NCI-H1694 treated with DMSO at 0.1 percent for 48 hours (cell line): ENCODE results near the gene FLNC.
A peak's percentile ranks its signal among the peaks of the same experiment; 100 is the strongest.

ENCODE experiments used
- DNase-seq: peaks from one replicate; lab custom pipeline; 2025; lab: John Stamatoyannopoulos, UW

Gene FLNC, protein sequence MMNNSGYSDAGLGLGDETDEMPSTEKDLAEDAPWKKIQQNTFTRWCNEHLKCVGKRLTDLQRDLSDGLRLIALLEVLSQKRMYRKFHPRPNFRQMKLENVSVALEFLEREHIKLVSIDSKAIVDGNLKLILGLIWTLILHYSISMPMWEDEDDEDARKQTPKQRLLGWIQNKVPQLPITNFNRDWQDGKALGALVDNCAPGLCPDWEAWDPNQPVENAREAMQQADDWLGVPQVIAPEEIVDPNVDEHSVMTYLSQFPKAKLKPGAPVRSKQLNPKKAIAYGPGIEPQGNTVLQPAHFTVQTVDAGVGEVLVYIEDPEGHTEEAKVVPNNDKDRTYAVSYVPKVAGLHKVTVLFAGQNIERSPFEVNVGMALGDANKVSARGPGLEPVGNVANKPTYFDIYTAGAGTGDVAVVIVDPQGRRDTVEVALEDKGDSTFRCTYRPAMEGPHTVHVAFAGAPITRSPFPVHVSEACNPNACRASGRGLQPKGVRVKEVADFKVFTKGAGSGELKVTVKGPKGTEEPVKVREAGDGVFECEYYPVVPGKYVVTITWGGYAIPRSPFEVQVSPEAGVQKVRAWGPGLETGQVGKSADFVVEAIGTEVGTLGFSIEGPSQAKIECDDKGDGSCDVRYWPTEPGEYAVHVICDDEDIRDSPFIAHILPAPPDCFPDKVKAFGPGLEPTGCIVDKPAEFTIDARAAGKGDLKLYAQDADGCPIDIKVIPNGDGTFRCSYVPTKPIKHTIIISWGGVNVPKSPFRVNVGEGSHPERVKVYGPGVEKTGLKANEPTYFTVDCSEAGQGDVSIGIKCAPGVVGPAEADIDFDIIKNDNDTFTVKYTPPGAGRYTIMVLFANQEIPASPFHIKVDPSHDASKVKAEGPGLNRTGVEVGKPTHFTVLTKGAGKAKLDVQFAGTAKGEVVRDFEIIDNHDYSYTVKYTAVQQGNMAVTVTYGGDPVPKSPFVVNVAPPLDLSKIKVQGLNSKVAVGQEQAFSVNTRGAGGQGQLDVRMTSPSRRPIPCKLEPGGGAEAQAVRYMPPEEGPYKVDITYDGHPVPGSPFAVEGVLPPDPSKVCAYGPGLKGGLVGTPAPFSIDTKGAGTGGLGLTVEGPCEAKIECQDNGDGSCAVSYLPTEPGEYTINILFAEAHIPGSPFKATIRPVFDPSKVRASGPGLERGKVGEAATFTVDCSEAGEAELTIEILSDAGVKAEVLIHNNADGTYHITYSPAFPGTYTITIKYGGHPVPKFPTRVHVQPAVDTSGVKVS (N-terminal part only)

DNA sequence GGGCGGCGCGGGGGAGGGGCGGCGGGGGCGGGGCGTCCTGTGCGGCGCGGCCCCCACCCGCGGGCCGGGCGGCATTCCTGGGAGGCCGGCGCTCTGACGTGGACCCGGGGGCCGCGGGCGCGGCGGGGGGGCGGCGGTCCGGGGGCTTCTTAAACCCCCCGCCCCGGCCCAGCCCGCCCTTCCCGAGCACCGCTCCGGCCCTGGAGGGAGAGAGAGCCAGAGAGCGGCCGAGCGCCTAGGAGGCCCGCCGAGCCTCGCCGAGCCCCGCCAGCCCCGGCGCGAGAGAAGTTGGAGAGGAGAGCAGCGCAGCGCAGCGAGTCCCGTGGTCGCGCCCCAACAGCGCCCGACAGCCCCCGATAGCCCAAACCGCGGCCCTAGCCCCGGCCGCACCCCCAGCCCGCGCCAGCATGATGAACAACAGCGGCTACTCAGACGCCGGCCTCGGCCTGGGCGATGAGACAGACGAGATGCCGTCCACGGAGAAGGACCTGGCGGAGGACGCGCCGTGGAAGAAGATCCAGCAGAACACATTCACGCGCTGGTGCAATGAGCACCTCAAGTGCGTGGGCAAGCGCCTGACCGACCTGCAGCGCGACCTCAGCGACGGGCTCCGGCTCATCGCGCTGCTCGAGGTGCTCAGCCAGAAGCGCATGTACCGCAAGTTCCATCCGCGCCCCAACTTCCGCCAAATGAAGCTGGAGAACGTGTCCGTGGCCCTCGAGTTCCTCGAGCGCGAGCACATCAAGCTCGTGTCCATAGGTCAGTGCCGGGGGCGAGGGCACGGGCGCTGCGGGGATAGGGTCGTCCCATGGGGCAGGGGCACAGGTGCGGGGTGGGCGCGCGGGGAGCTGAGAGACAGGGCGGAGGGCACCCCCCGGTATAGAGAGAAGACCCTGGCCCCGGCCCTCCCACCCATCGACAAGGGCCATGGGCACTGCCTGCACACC is at the start of gene FLNC:
FLNC (plus strand) TSS at position 176 of the 947 bp plus-strand sequence; CDS start at position 408, 232 bp downstream.
- no peak for DNase-seq

- no peak for DNase-seq
These were observed 49.1 kb upstream of the FLNC start for GRCh38 chr7:128781126-128781525.

DNA sequence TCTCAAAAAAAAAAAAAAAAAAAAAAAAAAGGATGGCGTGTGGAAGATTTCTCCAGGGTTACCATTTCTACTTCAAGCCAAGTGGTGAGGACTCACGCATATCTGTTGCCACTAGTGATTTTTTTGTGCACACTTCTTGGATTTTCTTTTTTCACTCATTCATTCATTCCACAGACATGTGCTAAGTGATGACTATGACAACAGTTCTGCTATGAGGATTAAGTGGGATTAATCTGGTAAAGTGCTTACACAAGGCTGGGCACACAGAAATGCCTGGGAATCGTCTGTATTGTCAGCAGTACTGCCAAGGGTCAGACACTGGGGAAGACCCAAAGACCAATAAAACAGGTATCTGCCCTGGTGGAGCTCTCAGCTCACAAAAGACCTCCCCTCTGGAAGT is 48.4 kb upstream of the FLNC start:
- no peak for DNase-seq

DNA sequence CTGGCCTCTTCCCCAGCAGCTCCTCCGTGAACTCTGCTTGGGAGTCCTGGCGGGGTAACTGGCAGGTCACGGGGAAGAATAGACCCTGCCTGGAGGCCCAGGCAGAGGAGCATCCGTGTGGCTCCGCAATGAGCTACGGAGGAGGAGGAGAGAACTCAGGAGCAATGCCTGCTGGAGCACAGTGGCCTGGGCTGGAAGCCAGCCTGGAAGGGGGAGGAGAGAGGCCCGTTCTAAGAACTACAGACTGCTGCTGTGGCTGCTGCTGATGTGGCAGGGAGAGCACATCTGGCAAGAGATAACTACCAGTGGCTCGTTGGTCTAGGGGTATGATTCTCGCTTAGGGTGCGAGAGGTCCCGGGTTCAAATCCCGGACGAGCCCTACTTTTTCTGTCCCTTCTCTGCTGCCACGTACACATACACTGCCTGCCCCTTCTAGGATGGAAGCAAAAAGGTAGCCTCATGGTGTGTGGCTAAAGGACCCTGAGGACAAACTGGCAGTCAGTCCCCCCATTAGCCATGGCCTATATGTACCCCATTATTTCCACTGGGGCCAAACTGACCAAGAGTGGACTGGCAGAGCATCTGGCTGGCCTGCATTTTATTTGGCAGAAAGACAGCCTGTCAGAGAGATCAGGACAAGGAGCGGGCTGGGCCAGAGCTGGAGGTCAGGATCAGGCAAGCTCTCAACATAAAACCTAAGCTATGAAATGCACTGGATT is 46.9 kb upstream of the FLNC start:
- no peak for DNase-seq

DNA sequence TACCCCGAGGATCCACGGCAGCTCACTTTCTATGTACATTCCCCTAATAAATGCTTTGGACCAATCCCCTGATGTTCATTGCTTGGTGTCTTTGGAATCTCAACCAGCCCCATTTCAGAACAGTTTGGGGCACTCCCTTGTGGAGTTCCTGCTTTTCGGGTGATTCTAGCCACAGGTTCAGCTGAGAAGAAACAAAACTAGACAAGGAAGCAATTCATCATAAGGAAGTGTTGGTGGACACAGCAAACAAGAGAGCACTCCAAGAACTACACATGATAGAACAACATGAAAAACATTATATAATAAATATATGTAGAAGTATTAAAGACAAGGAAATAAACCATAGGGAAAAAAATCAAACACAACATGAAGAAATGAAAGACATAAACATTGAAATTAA is 44.5 kb upstream of the FLNC start:
- DNase-seq = no peak

DNA sequence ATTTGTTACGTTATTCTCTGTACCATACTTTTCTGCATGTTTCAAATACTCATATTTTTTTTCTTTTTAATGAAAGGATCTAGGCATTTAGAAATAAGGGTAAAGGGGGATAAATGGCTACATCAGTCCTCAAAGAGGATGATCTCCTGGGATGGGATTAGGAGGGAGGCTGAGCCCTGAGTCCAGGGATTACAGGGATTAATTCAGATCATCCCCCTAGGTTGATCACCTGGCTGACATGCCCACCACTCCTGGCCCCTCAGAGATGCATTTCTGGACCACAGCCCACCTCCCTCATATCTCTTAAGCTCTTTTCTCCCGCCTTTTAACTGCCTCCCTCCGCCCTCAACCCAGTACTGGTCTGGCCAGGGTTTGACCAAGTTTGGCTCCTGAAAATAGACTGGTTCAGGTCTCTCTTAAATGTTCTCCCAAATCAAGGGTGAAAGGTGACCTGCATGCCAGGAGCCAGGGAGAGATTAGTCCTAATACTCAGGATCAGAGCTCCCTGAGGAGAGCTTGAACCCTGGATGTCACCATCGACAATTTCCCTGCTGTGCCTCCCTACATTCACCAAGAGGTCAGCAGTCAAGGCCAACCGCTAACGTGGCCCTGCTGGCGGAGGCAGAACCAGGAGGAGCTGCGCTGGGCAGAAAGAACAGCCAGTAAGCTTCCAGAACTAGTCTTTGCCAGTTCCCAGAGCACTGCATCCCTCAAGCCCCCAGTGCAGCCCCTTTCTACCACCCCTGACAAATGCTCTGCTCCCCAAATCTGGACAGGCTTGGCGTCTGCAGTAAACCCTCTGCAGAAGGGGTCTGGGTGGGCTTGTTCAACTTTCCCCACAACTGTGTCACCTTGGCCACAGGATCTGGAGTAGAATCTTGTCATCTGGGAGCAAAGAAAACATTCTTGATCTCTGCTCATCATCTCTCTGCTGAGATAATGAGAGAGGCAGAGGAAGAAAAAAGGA is 41.5 kb upstream of the FLNC start:
- no peak for DNase-seq

DNA sequence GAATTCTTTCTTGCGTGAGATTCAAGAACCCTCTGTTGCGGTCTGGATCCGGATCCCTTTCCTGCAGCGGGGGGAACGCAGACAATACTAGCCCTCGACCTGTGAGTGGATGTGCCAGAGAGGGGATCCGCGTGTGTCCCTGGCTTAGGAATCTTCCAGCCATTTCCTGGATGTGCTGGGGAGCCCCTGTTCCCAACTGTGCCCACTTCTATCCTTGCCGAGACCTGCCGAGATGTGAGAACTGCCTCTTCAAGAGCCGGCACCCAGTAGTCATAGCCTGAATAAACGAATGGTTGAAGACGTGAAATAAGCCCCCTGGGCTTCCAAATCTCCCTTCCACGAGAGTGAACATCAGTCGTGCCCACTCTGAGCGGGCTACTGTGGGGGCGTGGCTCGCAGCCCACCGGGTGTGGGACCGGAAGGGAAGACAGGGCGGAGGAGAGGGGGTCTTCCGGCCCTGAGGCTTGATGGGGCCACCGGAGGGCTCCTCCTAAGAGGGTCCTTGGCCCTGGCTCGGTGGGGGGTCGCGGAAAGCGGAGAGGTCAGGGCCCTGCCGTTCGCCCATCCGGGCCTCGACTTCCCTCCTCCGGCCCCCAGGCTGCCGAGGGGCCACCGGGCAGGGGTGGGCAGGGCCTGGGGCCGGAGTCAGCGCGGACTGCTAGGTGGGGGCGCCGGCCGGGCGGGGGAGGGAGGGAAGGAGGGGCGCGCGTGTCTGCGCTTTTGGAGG is 39.7 kb upstream of the FLNC start:
- no peak for DNase-seq

- DNase-seq = peak; percentile 13
These were observed 38.9 kb upstream of the FLNC start, which contains the start of gene CCDC136 for GRCh38 chr7:128791121-128791971. CCDC136 (plus strand) TSS chr7:128791968; CDS start chr7:128792412, 444 bp downstream.

DNA sequence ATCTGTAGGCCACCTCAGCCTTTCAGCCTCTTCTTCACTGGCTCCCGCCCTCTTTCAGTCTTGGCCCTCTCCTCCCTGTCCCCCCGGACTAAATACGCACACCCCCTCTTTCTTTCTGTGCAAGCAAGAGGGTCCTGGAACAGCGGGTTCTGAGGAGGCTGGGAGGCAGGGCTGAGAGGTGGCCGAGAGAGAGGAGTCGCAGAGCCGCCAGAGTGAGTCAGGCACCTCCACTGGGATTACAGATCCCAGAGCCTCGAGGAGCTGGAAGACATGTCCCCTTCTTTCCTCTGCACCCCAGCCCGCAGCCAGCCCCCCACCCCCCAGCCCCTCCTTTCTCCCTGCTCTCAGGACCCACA is 38.3 kb upstream of the FLNC start:
- DNase-seq = no peak

DNA sequence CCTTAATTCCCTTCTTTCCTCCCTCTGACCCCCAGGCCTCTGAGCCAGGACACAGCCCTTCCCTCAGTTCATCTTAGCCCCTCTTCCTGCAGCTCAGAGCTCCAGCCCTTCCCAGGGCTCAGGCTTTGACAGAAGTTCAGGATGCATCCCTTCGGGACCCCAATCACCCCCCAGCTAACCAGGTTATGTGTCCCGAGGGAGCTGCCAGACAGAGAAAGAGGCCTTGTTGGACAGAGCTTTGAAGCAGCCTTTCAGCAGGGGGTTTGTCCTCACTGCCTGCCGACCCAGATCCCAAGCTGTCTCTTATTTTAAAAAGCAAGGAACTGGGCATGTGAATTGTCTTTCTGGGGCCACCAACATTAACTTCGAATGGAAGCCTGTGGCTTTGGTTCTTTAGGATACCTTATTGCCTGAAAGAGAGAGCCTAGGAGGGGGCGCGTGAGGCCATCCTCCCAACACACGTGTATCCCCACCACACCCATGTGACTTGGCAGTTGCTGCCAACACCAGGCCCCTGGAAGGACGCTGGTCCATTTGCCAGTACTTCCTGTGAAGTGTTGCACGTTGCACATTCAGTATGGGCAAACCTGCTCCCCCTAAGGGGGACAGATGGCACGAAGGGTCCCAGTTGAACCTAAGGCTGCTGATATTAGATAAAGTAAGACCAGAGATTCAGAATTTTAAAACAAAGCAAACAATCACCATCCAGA is 37.6 kb upstream of the FLNC start:
- DNase-seq = peak; percentile 15

DNA sequence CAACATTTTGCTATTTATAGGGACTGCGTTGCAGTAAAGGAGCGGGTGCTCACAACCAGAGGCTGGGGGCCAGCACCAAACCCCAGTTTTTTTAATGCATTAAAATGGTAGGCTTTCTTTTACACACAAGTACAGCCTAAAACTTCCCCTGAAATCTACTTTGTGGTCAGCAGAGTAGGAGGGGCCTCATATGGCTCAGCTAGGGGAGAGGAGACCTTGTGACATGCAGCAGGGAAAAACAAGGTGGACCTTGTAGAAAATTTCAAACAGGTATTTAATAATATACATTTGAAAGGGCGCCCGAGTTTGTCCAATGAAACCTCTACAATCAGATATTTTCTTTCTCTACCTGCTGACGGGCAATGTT is 37.0 kb upstream of the FLNC start:
- no peak for DNase-seq

- DNase-seq = no peak
These were observed 36.2 kb upstream of the FLNC start for GRCh38 chr7:128794020-128794419.

DNA sequence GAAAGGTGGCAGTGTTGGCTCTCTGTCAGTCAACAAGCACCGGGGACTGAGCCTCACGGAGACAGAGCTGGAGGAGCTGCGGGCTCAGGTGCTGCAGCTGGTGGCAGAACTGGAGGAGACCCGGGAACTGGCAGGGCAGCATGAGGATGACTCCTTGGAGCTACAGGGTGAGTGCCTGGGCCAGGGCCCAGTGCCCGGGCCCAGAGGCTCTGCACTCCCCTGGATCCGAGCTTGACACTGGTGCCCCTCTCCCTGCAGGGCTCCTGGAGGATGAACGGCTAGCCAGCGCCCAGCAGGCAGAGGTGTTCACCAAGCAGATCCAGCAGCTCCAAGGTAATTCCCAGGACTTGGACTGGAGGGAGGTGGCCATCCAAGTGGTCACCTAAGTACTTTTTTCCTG is 35.8 kb upstream of the FLNC start:
- no peak for DNase-seq

GRCh38 chr7:128795129-128795528 is 35.1 kb upstream of the FLNC start:
- no peak for DNase-seq

GRCh38 chr7:128796327-128796726 is 33.9 kb upstream of the FLNC start:
- DNase-seq = no peak

GRCh38 chr7:128799451-128799850 is 30.8 kb upstream of the FLNC start:
- DNase-seq = no peak

DNA sequence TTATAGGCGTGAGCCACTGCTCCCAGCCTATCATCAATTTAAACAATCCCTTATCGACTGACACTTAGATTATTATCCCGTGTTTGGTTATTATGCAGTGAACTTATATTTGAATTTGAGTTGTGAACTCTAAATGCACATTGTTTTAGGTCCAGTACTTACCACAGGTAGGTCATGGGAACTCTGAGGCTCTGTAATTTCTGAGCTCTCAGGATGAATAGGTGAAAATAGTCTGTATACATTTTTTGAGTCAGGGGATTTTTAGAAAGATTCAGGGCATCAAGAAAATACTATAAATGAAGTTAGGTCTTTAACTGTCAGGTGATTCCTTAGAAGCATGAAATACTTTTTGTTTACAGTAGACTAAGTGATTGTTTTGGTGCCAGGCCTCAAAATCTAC is 29.6 kb upstream of the FLNC start:
- no peak for DNase-seq
